CD4-positive, alpha-beta T cell treated with Interleukin-17A for 4 hours (primary cell): Measurements from ENCODE around the gene HAO2.
"Not testable (repeated sequence)": the region's sequence is repeated elsewhere in the genome, so short reads cannot be mapped to it uniquely, and the experiment has no call there.

Experiments
- DNase-seq: peaks from one replicate; pipeline ENCODE4 v3.0.0-alpha.2; 2020; ENCODE audit warnings: mixed read lengths

HAO2 gene

GRCh38 chr1:119368554-119368953 is at the start of gene HAO2:
TSS of gene HAO2 (plus strand) at chr1:119368785. CDS start at chr1:119381086, 12,301 bp downstream.
- no peak for DNase-seq

- DNase-seq, result no peak
These were observed 48.5 kb upstream of the HAO2 start for GRCh38 chr1:119320100-119320499.

GRCh38 chr1:119321666-119322419 is 46.7 kb upstream of the HAO2 start:
- no peak for DNase-seq

- DNase-seq, result no peak
These were observed 45.2 kb upstream of the HAO2 start for GRCh38 chr1:119323216-119323982.

- DNase-seq, result no peak
These were observed 44.4 kb upstream of the HAO2 start for GRCh38 chr1:119324198-119324597.

- DNase-seq, result no peak
These were observed 42.3 kb upstream of the HAO2 start for GRCh38 chr1:119326251-119326650.

- peak; percentile 11 for DNase-seq
These were observed 41.5 kb upstream of the HAO2 start for GRCh38 chr1:119327094-119327449.

- peak; percentile 40 for DNase-seq
These were observed 41.0 kb upstream of the HAO2 start for GRCh38 chr1:119327450-119328155.

- DNase-seq, result no peak
These were observed 38.8 kb upstream of the HAO2 start for GRCh38 chr1:119329541-119330461.

GRCh38 chr1:119330466-119331189 is 38.0 kb upstream of the HAO2 start:
- DNase-seq, result no peak

GRCh38 chr1:119331190-119331515 is 37.4 kb upstream of the HAO2 start:
- DNase-seq, result no peak

GRCh38 chr1:119331915-119332314 is 36.7 kb upstream of the HAO2 start:
- DNase-seq, result no peak

GRCh38 chr1:119332622-119333021 is 36.0 kb upstream of the HAO2 start:
- no peak for DNase-seq

GRCh38 chr1:119333163-119333896 is 35.3 kb upstream of the HAO2 start:
- no peak for DNase-seq

- DNase-seq, result not testable (repeated sequence)
These were observed 34.7 kb upstream of the HAO2 start for GRCh38 chr1:119333897-119334250.

- DNase-seq, result no peak
These were observed 31.7 kb upstream of the HAO2 start for GRCh38 chr1:119336848-119337247.

- no peak for DNase-seq
These were observed 30.6 kb upstream of the HAO2 start for GRCh38 chr1:119338004-119338403.

- DNase-seq, result no peak
These were observed 29.8 kb upstream of the HAO2 start for GRCh38 chr1:119338757-119339156.

GRCh38 chr1:119340861-119341261 is 27.7 kb upstream of the HAO2 start:
- DNase-seq, result no peak

GRCh38 chr1:119341372-119341947 is 27.1 kb upstream of the HAO2 start:
- no peak for DNase-seq

- DNase-seq, result no peak
These were observed 23.2 kb upstream of the HAO2 start for GRCh38 chr1:119345398-119345797.
